Astrocyte (in vitro differentiated cells and primary cell): ENCODE data around the gene TRERF1.

ENCODE experiments used
- EZH2 ChIP-seq: IDR thresholded peaks from 2 replicates; pipeline ENCODE4 v1.6.1; 2012; ENCODE audit warnings: mild to moderate bottlenecking, low read length, inconsistent platforms; ENCODE audit not compliant: insufficient read depth
- TF ChIP-seq, protein P1 (sequence below): IDR thresholded peaks from 2 replicates; pipeline ENCODE4 v1.5.1; 2011; ENCODE audit warnings: low read depth, mild to moderate bottlenecking, inconsistent platforms, low read length, moderate library complexity; ENCODE audit not compliant: insufficient read depth

DNA sequence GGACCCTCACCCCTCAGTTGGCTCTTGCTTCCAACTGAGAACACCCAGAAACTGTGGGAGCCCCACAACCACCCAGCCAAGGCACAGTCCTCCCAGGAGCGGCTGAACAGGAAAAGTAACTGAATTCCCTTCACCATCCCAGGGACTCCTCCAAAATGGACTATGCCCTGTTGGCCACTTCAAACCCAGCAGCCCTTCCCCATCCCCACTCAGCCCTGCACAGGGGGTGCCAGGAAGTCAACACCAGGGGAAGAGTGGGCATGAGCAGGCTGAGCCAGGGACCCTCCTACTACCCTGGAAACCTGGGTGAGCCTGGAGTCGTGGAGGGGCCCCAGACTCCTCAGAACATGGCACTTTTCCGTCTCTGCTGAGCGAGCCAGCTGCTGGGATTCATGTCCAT lies 267.3 kb downstream of the TRERF1 start:
- TF ChIP-seq, protein P1, sequence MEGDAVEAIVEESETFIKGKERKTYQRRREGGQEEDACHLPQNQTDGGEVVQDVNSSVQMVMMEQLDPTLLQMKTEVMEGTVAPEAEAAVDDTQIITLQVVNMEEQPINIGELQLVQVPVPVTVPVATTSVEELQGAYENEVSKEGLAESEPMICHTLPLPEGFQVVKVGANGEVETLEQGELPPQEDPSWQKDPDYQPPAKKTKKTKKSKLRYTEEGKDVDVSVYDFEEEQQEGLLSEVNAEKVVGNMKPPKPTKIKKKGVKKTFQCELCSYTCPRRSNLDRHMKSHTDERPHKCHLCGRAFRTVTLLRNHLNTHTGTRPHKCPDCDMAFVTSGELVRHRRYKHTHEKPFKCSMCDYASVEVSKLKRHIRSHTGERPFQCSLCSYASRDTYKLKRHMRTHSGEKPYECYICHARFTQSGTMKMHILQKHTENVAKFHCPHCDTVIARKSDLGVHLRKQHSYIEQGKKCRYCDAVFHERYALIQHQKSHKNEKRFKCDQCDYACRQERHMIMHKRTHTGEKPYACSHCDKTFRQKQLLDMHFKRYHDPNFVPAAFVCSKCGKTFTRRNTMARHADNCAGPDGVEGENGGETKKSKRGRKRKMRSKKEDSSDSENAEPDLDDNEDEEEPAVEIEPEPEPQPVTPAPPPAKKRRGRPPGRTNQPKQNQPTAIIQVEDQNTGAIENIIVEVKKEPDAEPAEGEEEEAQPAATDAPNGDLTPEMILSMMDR, result no peak
- no peak for TF ChIP-seq EZH2
